Caco-2 (cell line): ENCODE data around the gene TTC9B. TPM values are rescaled to one million over a fixed set of nuclear protein-coding genes. Genes with fewer than 3 reads are reported as not detected.
A peak's percentile ranks its signal among the peaks of the same experiment; 100 is the strongest.

Experiments used
- BruUV-seq: library from RNA; stranded (reverse); fragments of 400-500 nt; replicated peaks from 2 replicates; lab custom pipeline; 2021; lab: Mats Ljungman, UMichigan
- CTCF ChIA-PET: fragments of 300-600 bp; sonication (Branson Sonifier 250); formaldehyde crosslinking; loops from one replicate; lab custom pipeline; 2022; ENCODE audit warnings: antibody characterized with exemption; lab: Charles Lee
- POLR2A ChIA-PET: fragments of 300-600 bp; sonication (Branson Sonifier 250); formaldehyde crosslinking; loops from one replicate; lab custom pipeline; 2022; ENCODE audit warnings: antibody characterized with exemption; lab: Charles Lee
- DNase-seq, 2 experiments: peaks; one replicate each; pipeline versions ENCODE4 v3.0.0 to v3.0.0-alpha.2; 2020 to 2022
- H3K27me3 ChIP-seq: replicated peaks from 2 replicates; pipeline ENCODE4 v1.6.0; 2011; ENCODE audit warnings: low read length; ENCODE audit not compliant: control insufficient read depth, insufficient read depth
- H3K36me3 ChIP-seq: 2 replicates; pipeline ENCODE4 v1.5.1; 2011; ENCODE audit warnings: low read length; ENCODE audit not compliant: control insufficient read depth, insufficient read depth
- H3K4me1 ChIP-seq: fragments of 250-450 bp; sonication (Bioruptor Pico); 2 replicates; pipeline ENCODE4 v1.5.1; 2020; ENCODE audit warnings: mild to moderate bottlenecking
- H3K4me3 ChIP-seq: 2 replicates; pipeline ENCODE4 v1.5.1; 2011; ENCODE audit warnings: low read depth, mild to moderate bottlenecking, control low read depth, low read length
- H3K9me3 ChIP-seq: fragments of 250-450 bp; sonication (Bioruptor Pico); 2 replicates; pipeline ENCODE4 v1.5.1; 2020; ENCODE audit warnings: mild to moderate bottlenecking, moderate library complexity
- H3K27ac Mint-ChIP-seq: one replicate; pipeline ENCODE4 v1.8.0; 2022; ENCODE audit warnings: mixed read lengths; ENCODE audit not compliant: unreplicated experiment
- H3K27me3 Mint-ChIP-seq: one replicate; pipeline ENCODE4 v1.8.0; 2022; ENCODE audit warnings: mixed read lengths; ENCODE audit not compliant: insufficient read depth, unreplicated experiment
- H3K36me3 Mint-ChIP-seq: one replicate; pipeline ENCODE4 v1.8.0; 2022; ENCODE audit warnings: mild to moderate bottlenecking, mixed read lengths; ENCODE audit not compliant: insufficient read depth, unreplicated experiment
- H3K4me1 Mint-ChIP-seq: one replicate; pipeline ENCODE4 v1.8.0; 2022; ENCODE audit warnings: low read depth, mixed read lengths; ENCODE audit not compliant: unreplicated experiment
- H3K4me3 Mint-ChIP-seq: one replicate; pipeline ENCODE4 v1.8.0; 2022; ENCODE audit warnings: mild to moderate bottlenecking, moderate library complexity, mixed read lengths; ENCODE audit not compliant: unreplicated experiment
- H3K9me3 Mint-ChIP-seq: one replicate; pipeline ENCODE4 v1.8.0; 2022; ENCODE audit warnings: mixed read lengths; ENCODE audit not compliant: unreplicated experiment
- CTCF ChIP-seq, 2 experiments: fragments of 200-600 bp in 1 of 2; IDR thresholded peaks; 1 replicate in 1 of 2; 2 replicates in 1 of 2; pipeline versions ENCODE4 v1.5.1 to v1.8.0; 2011 to 2022; ENCODE audit warnings: antibody characterized with exemption in 1 of 2, control low read depth in 1 of 2, inconsistent platforms in 1 of 2, low read depth in 1 of 2, low read length in 1 of 2, mild to moderate bottlenecking in 1 of 2, moderate library complexity in 1 of 2; ENCODE audit not compliant: insufficient read depth in 1 of 2, severe bottlenecking in 1 of 2, unreplicated experiment in 1 of 2
- intact Hi-C: fragments of 100-400 bp; cut with micrococcal nuclease; formaldehyde crosslinking; loops from one replicate; pipeline ENCODE4 v1.10.0; 2022; ENCODE audit not compliant: unreplicated experiment
- total RNA-seq: library from RNA; stranded (reverse); gene quantifications from 2 replicates; pipeline ENCODE4 v1.2.3, GENCODE V29; 2022

The TTC9B gene
- total RNA-seq, 1 experiment from 2014 or later, result not detected

GRCh38 chr19:40216777-40217026 is 1.5 kb downstream of the TTC9B start:
- BruUV-seq, result no TSS peak
- no peak for TF ChIP-seq CTCF (IDR thresholded peaks at IDR 0.05; ENCODE audit: insufficient read depth in 1 of 2, low read depth in 1 of 2, low read length in 1 of 2, severe bottlenecking in 1 of 2, unreplicated experiment in 1 of 2)
- Mint-ChIP-seq H3K9me3 (peaks cover 2% of the 10 kb centered on the region), H3K27ac (peak overlapping the region; percentile 1), H3K4me1 (peaks cover 10% of the 10 kb centered on the region), H3K27me3 (no peaks in the 10 kb centered on the region), H3K4me3 (peak overlapping the region; percentile 73), H3K36me3 (peaks cover 4% of the 10 kb centered on the region)
- H3K36me3 ChIP-seq, result no peaks in the 10 kb centered on the region
- DNase-seq, result no peak
- H3K4me3 ChIP-seq, result peak overlapping the region; percentile 32
- POLR2A ChIA-PET, result interaction anchor here (0.5 to 0.6 kb wide), 2 partner anchors 204 to 781 kb away, joined by 4 to 5 read pairs; partner anchors contain the start of gene RPS16
- no peaks in the 10 kb centered on the region for H3K27me3 ChIP-seq
- H3K4me1 ChIP-seq, result no peaks in the 10 kb centered on the region
- CTCF ChIA-PET, result interaction anchor here (1.2 to 2.1 kb wide), 3 partner anchors 13 to 126 kb away, joined by 3 to 7 read pairs (median 3); partner anchors contain the start of gene ZNF780A
- no peaks in the 10 kb centered on the region for H3K9me3 ChIP-seq
- intact Hi-C loops, result no loop called here

DNA sequence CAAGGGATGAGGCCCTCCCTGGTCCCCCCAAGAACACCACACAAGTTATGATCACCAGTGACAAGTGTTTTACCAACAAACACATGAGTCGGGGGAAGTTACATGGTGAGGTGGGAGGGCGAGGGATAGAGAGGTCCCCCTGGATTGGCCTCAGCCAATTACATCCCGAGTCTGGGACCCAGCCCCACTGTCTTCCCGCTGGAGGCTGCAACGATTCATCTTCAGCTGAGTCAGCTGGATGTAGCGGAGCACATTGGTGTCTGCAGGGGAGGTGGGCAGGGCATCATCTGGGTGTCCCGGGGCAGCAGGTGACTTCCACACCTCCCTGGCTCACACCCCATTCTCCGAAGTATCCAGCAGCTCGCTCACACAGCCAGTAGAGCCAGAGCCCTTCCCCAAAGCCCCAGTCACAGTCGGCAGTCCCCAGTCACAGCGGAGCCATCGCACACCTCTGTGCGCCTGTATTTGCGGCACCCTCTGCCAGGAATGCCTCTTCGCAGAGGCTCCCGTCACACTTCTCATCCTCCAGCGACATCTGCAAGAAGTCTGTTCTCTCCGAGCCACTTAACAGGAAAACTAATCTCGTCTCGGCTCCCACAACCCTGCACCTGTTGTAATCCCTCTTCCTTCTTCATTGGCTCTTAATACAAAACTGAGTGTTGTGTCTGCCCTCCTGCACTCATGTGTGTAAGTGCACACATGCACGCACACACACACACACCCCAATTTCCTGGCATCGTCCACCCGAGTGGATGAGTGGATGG is 2.0 kb downstream of the TTC9B start:
- H3K9me3 Mint-ChIP-seq, result no peaks in the 10 kb centered on the region
- peak overlapping the region; percentile 73 for H3K4me3 Mint-ChIP-seq
- H3K36me3 ChIP-seq, result no peaks in the 10 kb centered on the region
- ChIA-PET CTCF (interaction anchor here (0.7 to 2.1 kb wide), 3 partner anchors 9 to 42 kb away, joined by 3 to 7 read pairs (median 3); no protein-coding TSS in a partner anchor), POLR2A (interaction anchor here (0.5 to 0.6 kb wide), 2 partner anchors 204 to 780 kb away, joined by 4 to 5 read pairs; partner anchors contain the start of gene RPS16)
- H3K27me3 Mint-ChIP-seq, result no peaks in the 10 kb centered on the region
- peaks cover 10% of the 10 kb centered on the region for H3K4me1 Mint-ChIP-seq
- no peaks in the 10 kb centered on the region for H3K4me1 ChIP-seq
- no peaks in the 10 kb centered on the region for H3K9me3 ChIP-seq
- no TSS peak for BruUV-seq
- peak overlapping the region; percentile 32 for H3K4me3 ChIP-seq
- H3K27me3 ChIP-seq, result no peaks in the 10 kb centered on the region
- DNase-seq, result no peak
- no peak for TF ChIP-seq CTCF (IDR thresholded peaks at IDR 0.05; ENCODE audit: insufficient read depth in 1 of 2, low read depth in 1 of 2, low read length in 1 of 2, severe bottlenecking in 1 of 2, unreplicated experiment in 1 of 2)
- H3K36me3 Mint-ChIP-seq, result peaks cover 4% of the 10 kb centered on the region
- intact Hi-C loops, result no loop called here
- H3K27ac Mint-ChIP-seq, result peak overlapping the region; percentile 1

DNA sequence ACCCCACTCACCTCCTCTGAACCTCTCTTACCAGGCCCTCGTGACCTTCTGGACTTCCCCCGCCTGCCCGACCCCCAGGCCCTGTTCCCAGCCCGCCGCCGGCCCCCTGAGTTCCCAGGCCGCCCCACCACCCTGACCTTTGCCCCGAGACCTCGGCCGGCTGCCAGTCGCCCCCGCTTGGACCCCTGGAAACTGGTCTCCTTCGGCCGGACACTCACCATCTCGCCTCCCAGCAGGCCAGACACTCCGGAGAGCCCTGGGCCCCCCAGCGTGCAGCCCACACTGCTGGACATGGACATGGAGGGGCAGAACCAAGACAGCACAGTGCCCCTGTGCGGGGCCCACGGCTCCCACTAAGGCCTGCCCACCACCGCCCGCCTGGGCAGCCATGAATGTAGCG is 3.2 kb downstream of the TTC9B start:
- intact Hi-C loops, result no loop called here
- no peaks in the 10 kb centered on the region for H3K27me3 Mint-ChIP-seq
- peaks cover 10% of the 10 kb centered on the region for H3K4me1 Mint-ChIP-seq
- CTCF ChIA-PET, result no interaction called here
- DNase-seq, result no peak
- Histone ChIP-seq H3K27me3 (no peaks in the 10 kb centered on the region), H3K4me3 (no peak overlapping the region), H3K9me3 (no peaks in the 10 kb centered on the region), H3K36me3 (no peaks in the 10 kb centered on the region), H3K4me1 (no peaks in the 10 kb centered on the region)
- H3K4me3 Mint-ChIP-seq, result no peak overlapping the region
- no peak overlapping the region for H3K27ac Mint-ChIP-seq
- POLR2A ChIA-PET, result no interaction called here
- TF ChIP-seq CTCF (IDR thresholded peaks at IDR 0.05; ENCODE audit: insufficient read depth in 1 of 2, low read depth in 1 of 2, low read length in 1 of 2, severe bottlenecking in 1 of 2, unreplicated experiment in 1 of 2), result no peak
- no TSS peak for BruUV-seq
- H3K9me3 Mint-ChIP-seq, result no peaks in the 10 kb centered on the region
- H3K36me3 Mint-ChIP-seq, result peaks cover 4% of the 10 kb centered on the region
